A549 (cell line): ENCODE results near the gene BCAS1. TPM values are rescaled to one million over a fixed set of nuclear protein-coding genes. Genes with fewer than 3 reads are reported as not detected.

Experiments used
- ATAC-seq, 2 experiments: fragments of 200-7000 bp in 1 of 2; fragments of >200 bp in 1 of 2; cut with Nextera tagmentation in 1 of 2; cut with Tn5 transposase in 1 of 2; 3 replicates each; pipeline versions ENCODE4 v1.8.0 to v1.9.1; 2018 to 2020; ENCODE audit warnings: mild to moderate bottlenecking in 1 of 2, moderate library complexity in 1 of 2
- CTCF ChIA-PET: fragments of 300-600 bp; sonication (Branson Sonifier 250); formaldehyde crosslinking; extraction: SDS; loops from one replicate; lab custom pipeline; 2021; ENCODE audit warnings: antibody characterized with exemption, inconsistent platforms; lab: Yijun Ruan, JAX
- POLR2A ChIA-PET: fragments of 350-600 bp; formaldehyde crosslinking; extraction: SDS; loops from one replicate; lab custom pipeline; 2021; ENCODE audit warnings: antibody characterized with exemption, inconsistent platforms; lab: Yijun Ruan, JAX
- DNase-seq, 2 experiments: peaks; one replicate each; pipeline versions ENCODE4 v3.0.0 to v3.0.0-alpha.2; 2011 to 2016; ENCODE audit warnings: low read depth in 1 of 2, low spot score in 1 of 2
- FAIRE-seq: peaks from 2 replicates; lab custom pipeline; 2011; peaks lifted over from hg19 to GRCh38; lab: Jason Lieb, UNC
- H3K27ac ChIP-seq, 2 experiments: fragments of >200 bp; sonication (Bioruptor Twin); formaldehyde crosslinking; 3 replicates each; pipeline ENCODE4 v1.5.1; 2016 to 2017
- H3K4me1 ChIP-seq: fragments of >200 bp; sonication (Bioruptor Twin); formaldehyde crosslinking; 3 replicates; pipeline ENCODE4 v1.6.1; 2016
- H3K4me2 ChIP-seq: fragments of >200 bp; sonication (Bioruptor Twin); formaldehyde crosslinking; 3 replicates; pipeline ENCODE4 v1.6.1; 2016
- H3K4me3 ChIP-seq: fragments of >200 bp; sonication (Bioruptor Twin); formaldehyde crosslinking; 3 replicates; pipeline ENCODE4 v1.5.1; 2016
- H3K9me3 ChIP-seq: fragments of >200 bp; sonication (Bioruptor Twin); formaldehyde crosslinking; 3 replicates; pipeline ENCODE4 v1.6.1; 2016
- ATOH8 ChIP-seq: fragments of 250-450 bp; sonication (Bioruptor Pico); IDR thresholded peaks from 2 replicates; pipeline ENCODE4 v1.5.0; 2020; ENCODE audit warnings: low read depth, mild to moderate bottlenecking, moderate library complexity
- CBX2 ChIP-seq: fragments of 200-600 bp; sonication (generic); IDR thresholded peaks from 2 replicates; pipeline ENCODE4 v1.6.1; 2016; ENCODE audit warnings: low read depth, mild to moderate bottlenecking, borderline replicate concordance
- CHD2 ChIP-seq: fragments of 150-350 bp; IDR thresholded peaks from 2 replicates; pipeline ENCODE4 v1.6.1; 2014; ENCODE audit warnings: low read length; ENCODE audit not compliant: partially characterized antibody
- CTCF ChIP-seq: fragments of >200 bp; sonication (Bioruptor Twin); formaldehyde crosslinking; IDR thresholded peaks from 3 replicates; pipeline ENCODE4 v1.5.1; 2016
- FOSL2 ChIP-seq, 2 experiments: fragments of 450-650 bp in 1 of 2; fragments of >200 bp in 1 of 2; sonication (Bioruptor Twin) in 1 of 2; formaldehyde crosslinking; IDR thresholded peaks; 2 replicates each; pipeline versions ENCODE4 v1.5.0 to v1.6.1; 2016 to 2020; ENCODE audit warnings: mild to moderate bottlenecking in 1 of 2, moderate library complexity in 1 of 2
- FOXS1 ChIP-seq: fragments of 250-450 bp; sonication (Bioruptor Pico); IDR thresholded peaks from 2 replicates; pipeline ENCODE4 v1.5.0; 2020; ENCODE audit warnings: mild to moderate bottlenecking, moderate library complexity
- HOXB13 ChIP-seq: fragments of 250-450 bp; sonication (Bioruptor Pico); IDR thresholded peaks from 2 replicates; pipeline ENCODE4 v1.5.0; 2020; ENCODE audit warnings: low read depth, mild to moderate bottlenecking, moderate library complexity
- JUNB ChIP-seq: fragments of >200 bp; sonication (Bioruptor Twin); formaldehyde crosslinking; IDR thresholded peaks from 2 replicates; pipeline ENCODE4 v1.6.1; 2016
- KDM5A ChIP-seq: fragments of 200-600 bp; sonication (generic); IDR thresholded peaks from 2 replicates; pipeline ENCODE4 v1.6.1; 2016; ENCODE audit warnings: antibody characterized with exemption, mild to moderate bottlenecking
- POLR2A ChIP-seq: IDR thresholded peaks from 2 replicates; pipeline ENCODE4 v1.6.1; 2012; ENCODE audit warnings: mild to moderate bottlenecking, low read length
- RCOR1 ChIP-seq: fragments of 150-350 bp; IDR thresholded peaks from 2 replicates; pipeline ENCODE4 v1.6.1; 2014; ENCODE audit warnings: antibody characterized with exemption, low read length, low read depth
- SMC3 ChIP-seq: fragments of >200 bp; sonication (Bioruptor Twin); formaldehyde crosslinking; IDR thresholded peaks from 3 replicates; pipeline ENCODE4 v1.6.1; 2018; ENCODE audit warnings: inconsistent platforms
- SREBF2 ChIP-seq: fragments of 450-650 bp; IDR thresholded peaks from 2 replicates; pipeline ENCODE4 v1.6.1; 2014; ENCODE audit warnings: mild to moderate bottlenecking, moderate library complexity
- ZFP36 ChIP-seq: fragments of 450-650 bp; IDR thresholded peaks from 2 replicates; pipeline ENCODE4 v1.6.1; 2014; ENCODE audit warnings: borderline replicate concordance; ENCODE audit not compliant: partially characterized antibody
- WGBS: methylation state at CpG from one replicate; pipeline ENCODE4 v1.1.6; 2017; ENCODE audit errors: missing lambda C conversion rate; 5-methylcytosine and 5-hydroxymethylcytosine counted together
- polyA plus RNA-seq, 4 experiments: library from polyadenylated mRNA; depleted of rRNA in 3 of 4; stranded (reverse); fragments of >200 nt; fragmentation: RNase III in 1 of 4; extraction: RNeasy Plus Mini Kit Qiagen cat#74134 plus additional on column Dnase treatment in 1 of 4; gene quantifications; 2 replicates in 3 of 4; 3 replicates in 1 of 4; pipeline ENCODE4 v1.2.3, GENCODE V29; 2011 to 2017
- TF ChIP-seq, protein P1 (sequence below): fragments of >200 bp; sonication (Bioruptor Twin); formaldehyde crosslinking; IDR thresholded peaks from 3 replicates; pipeline ENCODE4 v1.6.1; 2016
- TF ChIP-seq, protein P2 (sequence below): IDR thresholded peaks from 2 replicates; pipeline ENCODE4 v1.6.1; 2012
- TF ChIP-seq, protein P3 (sequence below): fragments of 250-450 bp; sonication (Bioruptor Pico); IDR thresholded peaks from 2 replicates; pipeline ENCODE4 v1.5.0; 2021; ENCODE audit warnings: mild to moderate bottlenecking, moderate library complexity, borderline replicate concordance
- TF ChIP-seq, protein P4 (sequence below): fragments of >200 bp; sonication (Bioruptor Twin); formaldehyde crosslinking; IDR thresholded peaks from 2 replicates; pipeline ENCODE4 v1.6.1; 2016

Gene BCAS1
- polyA plus RNA-seq, 2 of the 4 experiments (the other 2 are of a cell fraction) = 1.4 to 3.9 TPM

GRCh38 chr20:53981752-53982437 lies 88.5 kb downstream of the BCAS1 start (continued):
- TF ChIP-seq, protein P1, sequence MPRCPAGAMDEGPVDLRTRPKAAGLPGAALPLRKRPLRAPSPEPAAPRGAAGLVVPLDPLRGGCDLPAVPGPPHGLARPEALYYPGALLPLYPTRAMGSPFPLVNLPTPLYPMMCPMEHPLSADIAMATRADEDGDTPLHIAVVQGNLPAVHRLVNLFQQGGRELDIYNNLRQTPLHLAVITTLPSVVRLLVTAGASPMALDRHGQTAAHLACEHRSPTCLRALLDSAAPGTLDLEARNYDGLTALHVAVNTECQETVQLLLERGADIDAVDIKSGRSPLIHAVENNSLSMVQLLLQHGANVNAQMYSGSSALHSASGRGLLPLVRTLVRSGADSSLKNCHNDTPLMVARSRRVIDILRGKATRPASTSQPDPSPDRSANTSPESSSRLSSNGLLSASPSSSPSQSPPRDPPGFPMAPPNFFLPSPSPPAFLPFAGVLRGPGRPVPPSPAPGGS = no peak
- no peak for TF ChIP-seq CHD2

- Histone ChIP-seq H3K4me3 (no peak overlapping the region), H3K4me1 (no peaks in the 10 kb centered on the region), H3K4me2 (no peak overlapping the region), H3K27ac (no peak overlapping the region), H3K9me3 (no peaks in the 10 kb centered on the region)
- no peak for ATAC-seq
- ChIA-PET POLR2A (no interaction called here), CTCF (no interaction called here)
- no peak for TF ChIP-seq ATOH8 (CRISPR knock-in tag)
- no peak for TF ChIP-seq SMC3
- TF ChIP-seq, protein P1 = no peak
- TF ChIP-seq ZFP36 = no peak
- TF ChIP-seq JUNB = no peak
- TF ChIP-seq HOXB13 (CRISPR knock-in tag) = no peak
- no peak for TF ChIP-seq RCOR1
- no peak for TF ChIP-seq FOSL2 (IDR thresholded peaks at IDR 0.05)
- TF ChIP-seq FOSL2 (CRISPR knock-in tag; IDR thresholded peaks at IDR 0.05) = no peak
- TF ChIP-seq CTCF = no peak
- TF ChIP-seq FOXS1 (CRISPR knock-in tag) = no peak
- TF ChIP-seq CBX2 = no peak
- no peak for TF ChIP-seq KDM5A
- TF ChIP-seq, protein P2, sequence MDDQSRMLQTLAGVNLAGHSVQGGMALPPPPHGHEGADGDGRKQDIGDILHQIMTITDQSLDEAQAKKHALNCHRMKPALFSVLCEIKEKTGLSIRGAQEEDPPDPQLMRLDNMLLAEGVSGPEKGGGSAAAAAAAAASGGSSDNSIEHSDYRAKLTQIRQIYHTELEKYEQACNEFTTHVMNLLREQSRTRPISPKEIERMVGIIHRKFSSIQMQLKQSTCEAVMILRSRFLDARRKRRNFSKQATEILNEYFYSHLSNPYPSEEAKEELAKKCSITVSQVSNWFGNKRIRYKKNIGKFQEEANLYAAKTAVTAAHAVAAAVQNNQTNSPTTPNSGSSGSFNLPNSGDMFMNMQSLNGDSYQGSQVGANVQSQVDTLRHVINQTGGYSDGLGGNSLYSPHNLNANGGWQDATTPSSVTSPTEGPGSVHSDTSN = no peak
- TF ChIP-seq, protein P3, sequence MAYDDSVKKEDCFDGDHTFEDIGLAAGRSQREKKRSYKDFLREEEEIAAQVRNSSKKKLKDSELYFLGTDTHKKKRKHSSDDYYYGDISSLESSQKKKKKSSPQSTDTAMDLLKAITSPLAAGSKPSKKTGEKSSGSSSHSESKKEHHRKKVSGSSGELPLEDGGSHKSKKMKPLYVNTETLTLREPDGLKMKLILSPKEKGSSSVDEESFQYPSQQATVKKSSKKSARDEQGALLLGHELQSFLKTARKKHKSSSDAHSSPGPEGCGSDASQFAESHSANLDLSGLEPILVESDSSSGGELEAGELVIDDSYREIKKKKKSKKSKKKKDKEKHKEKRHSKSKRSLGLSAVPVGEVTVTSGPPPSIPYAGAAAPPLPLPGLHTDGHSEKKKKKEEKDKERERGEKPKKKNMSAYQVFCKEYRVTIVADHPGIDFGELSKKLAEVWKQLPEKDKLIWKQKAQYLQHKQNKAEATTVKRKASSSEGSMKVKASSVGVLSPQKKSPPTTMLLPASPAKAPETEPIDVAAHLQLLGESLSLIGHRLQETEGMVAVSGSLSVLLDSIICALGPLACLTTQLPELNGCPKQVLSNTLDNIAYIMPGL (CRISPR knock-in tag) = no peak
- TF ChIP-seq SREBF2 = no peak
- TF ChIP-seq, protein P4, sequence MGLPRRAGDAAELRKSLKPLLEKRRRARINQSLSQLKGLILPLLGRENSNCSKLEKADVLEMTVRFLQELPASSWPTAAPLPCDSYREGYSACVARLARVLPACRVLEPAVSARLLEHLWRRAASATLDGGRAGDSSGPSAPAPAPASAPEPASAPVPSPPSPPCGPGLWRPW = no peak
- no peak for TF ChIP-seq POLR2A
- FAIRE-seq = no peak
- DNase-seq = no peak
- WGBS = 68% methylated on average over 5 of the region's 5 CpGs
These were observed 89.3 kb downstream of the BCAS1 start for GRCh38 chr20:53981130-53981529.
